Measurements from ENCODE around the gene ZNF784. TPM values are rescaled to one million over a fixed set of nuclear protein-coding genes. Genes with fewer than 3 reads are reported as not detected.

ZNF784 gene
- total and polyA plus RNA-seq, 9 of the 15 experiments (the other 6 are each of a cell fraction or from before 2014, with no cell fraction given): 0.14 to 6.1 (median 2.1) TPM

DNA sequence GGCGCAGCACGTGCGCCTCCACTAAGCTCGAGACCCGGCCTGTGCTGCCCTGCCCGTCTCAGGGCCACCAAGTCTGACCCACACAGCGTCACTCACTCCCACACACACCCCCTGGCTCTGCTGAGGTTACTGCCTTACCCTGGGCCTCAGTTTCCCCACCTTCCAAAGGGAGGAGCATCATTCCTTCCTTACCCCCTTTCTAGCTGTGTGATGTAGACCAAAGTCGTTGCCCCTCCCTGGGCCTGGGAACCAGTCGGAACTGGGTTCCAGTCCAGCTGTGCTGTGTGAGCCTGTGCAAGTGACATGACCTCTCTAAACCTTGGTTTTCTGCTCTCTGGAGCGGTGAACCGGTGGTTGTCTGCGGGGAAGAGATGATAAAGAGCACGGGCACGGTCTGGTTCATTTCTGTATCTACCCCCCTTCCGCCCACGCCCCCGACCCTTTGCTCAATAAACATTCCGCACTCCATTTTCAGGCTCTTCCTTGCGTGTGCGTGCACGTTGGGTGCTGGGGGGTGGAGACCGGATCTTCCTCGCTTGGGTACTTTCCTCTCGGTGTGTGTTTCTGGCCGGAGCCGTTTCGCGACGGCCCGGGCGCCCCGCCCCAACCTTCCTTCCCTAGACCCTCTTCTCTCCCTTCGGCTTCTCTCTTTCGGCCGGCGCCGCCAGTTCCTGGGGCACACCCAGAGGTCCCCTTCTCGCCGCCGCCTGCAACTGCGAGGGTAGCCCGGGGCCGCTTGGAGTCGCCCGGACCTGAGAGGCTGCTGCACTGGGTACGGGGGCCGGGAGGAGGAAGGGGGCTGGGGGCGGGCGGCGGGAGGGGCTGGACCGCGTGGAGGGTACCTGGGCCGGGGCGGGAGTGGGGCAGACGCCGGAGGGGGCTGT, 18.9 kb upstream of the ZNF784 start, which contains the start of gene ZNF581 (continued):
- TF ChIP-seq, protein P1, sequence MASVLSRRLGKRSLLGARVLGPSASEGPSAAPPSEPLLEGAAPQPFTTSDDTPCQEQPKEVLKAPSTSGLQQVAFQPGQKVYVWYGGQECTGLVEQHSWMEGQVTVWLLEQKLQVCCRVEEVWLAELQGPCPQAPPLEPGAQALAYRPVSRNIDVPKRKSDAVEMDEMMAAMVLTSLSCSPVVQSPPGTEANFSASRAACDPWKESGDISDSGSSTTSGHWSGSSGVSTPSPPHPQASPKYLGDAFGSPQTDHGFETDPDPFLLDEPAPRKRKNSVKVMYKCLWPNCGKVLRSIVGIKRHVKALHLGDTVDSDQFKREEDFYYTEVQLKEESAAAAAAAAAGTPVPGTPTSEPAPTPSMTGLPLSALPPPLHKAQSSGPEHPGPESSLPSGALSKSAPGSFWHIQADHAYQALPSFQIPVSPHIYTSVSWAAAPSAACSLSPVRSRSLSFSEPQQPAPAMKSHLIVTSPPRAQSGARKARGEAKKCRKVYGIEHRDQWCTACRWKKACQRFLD (CRISPR knock-in tag; IDR thresholded peaks at IDR 0.05): no peak; the same call in 1 of the 2 replicates
- TF ChIP-seq ARID2 (IDR thresholded peaks at IDR 0.05) (no peak), LCOR (CRISPR knock-in tag; IDR thresholded peaks at IDR 0.05) (no peak), NFE2L1 (tag; IDR thresholded peaks at IDR 0.05; ENCODE audit: borderline replicate concordance, low read depth) (no peak), RNF2 (IDR thresholded peaks at IDR 0.05) (0 out of 2 replicates have a peak, but pooled peaks have one; percentile 41), HOXB6 (CRISPR knock-in tag; IDR thresholded peaks at IDR 0.05; ENCODE audit: borderline replicate concordance) (no peak), ZNF764 (CRISPR knock-in tag; IDR thresholded peaks at IDR 0.05; ENCODE audit: low read depth) (no peak), XRCC5 (IDR thresholded peaks at IDR 0.05; ENCODE audit: low read depth, low read length) (peak; percentile 94; the same call in 1 of the 2 replicates), PML (IDR thresholded peaks at IDR 0.05; ENCODE audit: low read length) (peak; percentile 52), MYBL2 (IDR thresholded peaks at IDR 0.05; ENCODE audit: low read depth) (no peak), MYBL2 (CRISPR knock-in tag; IDR thresholded peaks at IDR 0.05; ENCODE audit: borderline replicate concordance) (no peak), TEAD2 (tag; IDR thresholded peaks at IDR 0.05) (no peak), SIN3B (IDR thresholded peaks at IDR 0.05; ENCODE audit: low read depth) (peak; percentile 94), ZSCAN29 (IDR thresholded peaks at IDR 0.05) (no peak), NR3C1 (CRISPR knock-in tag; IDR thresholded peaks at IDR 0.05) (no peak), EHMT2 (IDR thresholded peaks at IDR 0.05) (no peak), GABPB2 (CRISPR knock-in tag; conservative IDR thresholded peaks at IDR 0.05) (no peak), PRPF4 (IDR thresholded peaks at IDR 0.05; ENCODE audit: insufficient read depth, low read depth, low read length, poor library complexity, severe bottlenecking) (no peak), ZNF717 (CRISPR knock-in tag; IDR thresholded peaks at IDR 0.05) (no peak), FOXJ2 (tag; IDR thresholded peaks at IDR 0.05) (no peak)
- TF ChIP-seq, protein P2, sequence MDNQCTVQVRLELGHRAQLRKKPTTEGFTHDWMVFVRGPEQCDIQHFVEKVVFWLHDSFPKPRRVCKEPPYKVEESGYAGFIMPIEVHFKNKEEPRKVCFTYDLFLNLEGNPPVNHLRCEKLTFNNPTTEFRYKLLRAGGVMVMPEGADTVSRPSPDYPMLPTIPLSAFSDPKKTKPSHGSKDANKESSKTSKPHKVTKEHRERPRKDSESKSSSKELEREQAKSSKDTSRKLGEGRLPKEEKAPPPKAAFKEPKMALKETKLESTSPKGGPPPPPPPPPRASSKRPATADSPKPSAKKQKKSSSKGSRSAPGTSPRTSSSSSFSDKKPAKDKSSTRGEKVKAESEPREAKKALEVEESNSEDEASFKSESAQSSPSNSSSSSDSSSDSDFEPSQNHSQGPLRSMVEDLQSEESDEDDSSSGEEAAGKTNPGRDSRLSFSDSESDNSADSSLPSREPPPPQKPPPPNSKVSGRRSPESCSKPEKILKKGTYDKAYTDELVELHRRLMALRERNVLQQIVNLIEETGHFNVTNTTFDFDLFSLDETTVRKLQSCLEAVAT (IDR thresholded peaks at IDR 0.05): 0 out of 4 replicates have a peak, but pooled peaks have one; percentile 15 to 17
- TF ChIP-seq, protein P3, sequence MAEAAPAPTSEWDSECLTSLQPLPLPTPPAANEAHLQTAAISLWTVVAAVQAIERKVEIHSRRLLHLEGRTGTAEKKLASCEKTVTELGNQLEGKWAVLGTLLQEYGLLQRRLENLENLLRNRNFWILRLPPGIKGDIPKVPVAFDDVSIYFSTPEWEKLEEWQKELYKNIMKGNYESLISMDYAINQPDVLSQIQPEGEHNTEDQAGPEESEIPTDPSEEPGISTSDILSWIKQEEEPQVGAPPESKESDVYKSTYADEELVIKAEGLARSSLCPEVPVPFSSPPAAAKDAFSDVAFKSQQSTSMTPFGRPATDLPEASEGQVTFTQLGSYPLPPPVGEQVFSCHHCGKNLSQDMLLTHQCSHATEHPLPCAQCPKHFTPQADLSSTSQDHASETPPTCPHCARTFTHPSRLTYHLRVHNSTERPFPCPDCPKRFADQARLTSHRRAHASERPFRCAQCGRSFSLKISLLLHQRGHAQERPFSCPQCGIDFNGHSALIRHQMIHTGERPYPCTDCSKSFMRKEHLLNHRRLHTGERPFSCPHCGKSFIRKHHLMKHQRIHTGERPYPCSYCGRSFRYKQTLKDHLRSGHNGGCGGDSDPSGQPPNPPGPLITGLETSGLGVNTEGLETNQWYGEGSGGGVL (CRISPR knock-in tag; IDR thresholded peaks at IDR 0.05): no peak
- TF ChIP-seq, protein P4, sequence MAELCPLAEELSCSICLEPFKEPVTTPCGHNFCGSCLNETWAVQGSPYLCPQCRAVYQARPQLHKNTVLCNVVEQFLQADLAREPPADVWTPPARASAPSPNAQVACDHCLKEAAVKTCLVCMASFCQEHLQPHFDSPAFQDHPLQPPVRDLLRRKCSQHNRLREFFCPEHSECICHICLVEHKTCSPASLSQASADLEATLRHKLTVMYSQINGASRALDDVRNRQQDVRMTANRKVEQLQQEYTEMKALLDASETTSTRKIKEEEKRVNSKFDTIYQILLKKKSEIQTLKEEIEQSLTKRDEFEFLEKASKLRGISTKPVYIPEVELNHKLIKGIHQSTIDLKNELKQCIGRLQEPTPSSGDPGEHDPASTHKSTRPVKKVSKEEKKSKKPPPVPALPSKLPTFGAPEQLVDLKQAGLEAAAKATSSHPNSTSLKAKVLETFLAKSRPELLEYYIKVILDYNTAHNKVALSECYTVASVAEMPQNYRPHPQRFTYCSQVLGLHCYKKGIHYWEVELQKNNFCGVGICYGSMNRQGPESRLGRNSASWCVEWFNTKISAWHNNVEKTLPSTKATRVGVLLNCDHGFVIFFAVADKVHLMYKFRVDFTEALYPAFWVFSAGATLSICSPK (IDR thresholded peaks at IDR 0.05; ENCODE audit: borderline replicate concordance): no peak

All from K562 (cell line).